PC-9 (cell line): ENCODE data around the gene AKAP8L.

Source experiments
- EZH2 ChIP-seq: fragments of 200-600 bp; sonication (generic); IDR thresholded peaks from 2 replicates; pipeline ENCODE4 v1.8.0; 2017; ENCODE audit warnings: antibody characterized with exemption, low read depth
- TF ChIP-seq, protein P1 (sequence below): fragments of 200-600 bp; sonication (generic); conservative IDR thresholded peaks from 2 replicates; pipeline ENCODE4 v1.6.1; 2017; ENCODE audit warnings: mixed run types, antibody characterized with exemption, mild to moderate bottlenecking, moderate library complexity

- TF ChIP-seq, protein P1, sequence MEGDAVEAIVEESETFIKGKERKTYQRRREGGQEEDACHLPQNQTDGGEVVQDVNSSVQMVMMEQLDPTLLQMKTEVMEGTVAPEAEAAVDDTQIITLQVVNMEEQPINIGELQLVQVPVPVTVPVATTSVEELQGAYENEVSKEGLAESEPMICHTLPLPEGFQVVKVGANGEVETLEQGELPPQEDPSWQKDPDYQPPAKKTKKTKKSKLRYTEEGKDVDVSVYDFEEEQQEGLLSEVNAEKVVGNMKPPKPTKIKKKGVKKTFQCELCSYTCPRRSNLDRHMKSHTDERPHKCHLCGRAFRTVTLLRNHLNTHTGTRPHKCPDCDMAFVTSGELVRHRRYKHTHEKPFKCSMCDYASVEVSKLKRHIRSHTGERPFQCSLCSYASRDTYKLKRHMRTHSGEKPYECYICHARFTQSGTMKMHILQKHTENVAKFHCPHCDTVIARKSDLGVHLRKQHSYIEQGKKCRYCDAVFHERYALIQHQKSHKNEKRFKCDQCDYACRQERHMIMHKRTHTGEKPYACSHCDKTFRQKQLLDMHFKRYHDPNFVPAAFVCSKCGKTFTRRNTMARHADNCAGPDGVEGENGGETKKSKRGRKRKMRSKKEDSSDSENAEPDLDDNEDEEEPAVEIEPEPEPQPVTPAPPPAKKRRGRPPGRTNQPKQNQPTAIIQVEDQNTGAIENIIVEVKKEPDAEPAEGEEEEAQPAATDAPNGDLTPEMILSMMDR, result no peak
- TF ChIP-seq EZH2, result no peak
Measured at GRCh38 chr19:15353908-15354307, 64.9 kb downstream of the AKAP8L start.
